Measurements from ENCODE around the gene CBLN1.

Gene CBLN1

DNA sequence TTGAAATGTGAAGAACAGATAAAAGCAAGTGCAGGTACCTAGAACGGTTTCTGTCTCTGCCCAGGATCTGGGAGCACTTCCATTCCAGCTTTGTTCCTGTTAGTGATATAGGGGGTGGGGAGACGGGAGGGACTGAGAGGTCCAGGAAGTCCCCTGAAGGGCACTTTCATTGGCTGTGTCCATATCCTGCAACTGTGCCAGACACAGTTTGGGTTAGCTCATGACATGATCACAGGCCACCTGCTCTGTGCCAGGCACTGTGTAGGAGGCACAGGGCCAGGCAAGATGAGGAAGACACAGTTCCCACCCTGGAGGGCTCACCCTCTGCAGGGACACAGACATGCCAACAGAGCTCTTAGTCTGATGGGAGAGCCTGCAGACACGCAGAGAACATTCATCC lies 7.9 kb downstream of the CBLN1 start:
- Histone ChIP-seq H3K4me1 (ENCODE audit: insufficient read depth, low read length, poor library complexity, severe bottlenecking) (no peaks in the 10 kb centered on the region), H3F3A (ENCODE audit: low read depth) (no peaks in the 10 kb centered on the region), H3K4me3 (ENCODE audit: low read length, poor library complexity, severe bottlenecking) (no peak overlapping the region), H3K9me3 (ENCODE audit: insufficient read depth, low read depth, low read length) (no peaks in the 10 kb centered on the region; the same call in 1 of the 2 replicates), H3K9me2 (replicated peaks; ENCODE audit: low read depth, low read length) (no peaks in the 10 kb centered on the region), H4K20me1 (ENCODE audit: insufficient read depth, low read length, poor library complexity, severe bottlenecking) (no peaks in the 10 kb centered on the region), H3K79me2 (ENCODE audit: insufficient read depth, low read length) (no peaks in the 10 kb centered on the region), H2AFZ (ENCODE audit: low read length) (no peak overlapping the region), H3K27me3 (ENCODE audit: insufficient read depth, low read length, poor library complexity, severe bottlenecking) (no peaks in the 10 kb centered on the region), H3K36me3 (ENCODE audit: insufficient read depth, low read length) (no peaks in the 10 kb centered on the region), H3K4me2 (ENCODE audit: low read depth, low read length, poor library complexity, severe bottlenecking) (no peak overlapping the region), H3K9ac (ENCODE audit: low read depth, low read length, poor library complexity, severe bottlenecking) (no peak overlapping the region)
- TF ChIP-seq, protein P1, sequence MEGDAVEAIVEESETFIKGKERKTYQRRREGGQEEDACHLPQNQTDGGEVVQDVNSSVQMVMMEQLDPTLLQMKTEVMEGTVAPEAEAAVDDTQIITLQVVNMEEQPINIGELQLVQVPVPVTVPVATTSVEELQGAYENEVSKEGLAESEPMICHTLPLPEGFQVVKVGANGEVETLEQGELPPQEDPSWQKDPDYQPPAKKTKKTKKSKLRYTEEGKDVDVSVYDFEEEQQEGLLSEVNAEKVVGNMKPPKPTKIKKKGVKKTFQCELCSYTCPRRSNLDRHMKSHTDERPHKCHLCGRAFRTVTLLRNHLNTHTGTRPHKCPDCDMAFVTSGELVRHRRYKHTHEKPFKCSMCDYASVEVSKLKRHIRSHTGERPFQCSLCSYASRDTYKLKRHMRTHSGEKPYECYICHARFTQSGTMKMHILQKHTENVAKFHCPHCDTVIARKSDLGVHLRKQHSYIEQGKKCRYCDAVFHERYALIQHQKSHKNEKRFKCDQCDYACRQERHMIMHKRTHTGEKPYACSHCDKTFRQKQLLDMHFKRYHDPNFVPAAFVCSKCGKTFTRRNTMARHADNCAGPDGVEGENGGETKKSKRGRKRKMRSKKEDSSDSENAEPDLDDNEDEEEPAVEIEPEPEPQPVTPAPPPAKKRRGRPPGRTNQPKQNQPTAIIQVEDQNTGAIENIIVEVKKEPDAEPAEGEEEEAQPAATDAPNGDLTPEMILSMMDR (conservative IDR thresholded peaks at IDR 0.05; ENCODE audit: low read length), result no peak
- no peak for TF ChIP-seq EZH2phosphoT487 (IDR thresholded peaks at IDR 0.05; ENCODE audit: borderline replicate concordance)

DNA sequence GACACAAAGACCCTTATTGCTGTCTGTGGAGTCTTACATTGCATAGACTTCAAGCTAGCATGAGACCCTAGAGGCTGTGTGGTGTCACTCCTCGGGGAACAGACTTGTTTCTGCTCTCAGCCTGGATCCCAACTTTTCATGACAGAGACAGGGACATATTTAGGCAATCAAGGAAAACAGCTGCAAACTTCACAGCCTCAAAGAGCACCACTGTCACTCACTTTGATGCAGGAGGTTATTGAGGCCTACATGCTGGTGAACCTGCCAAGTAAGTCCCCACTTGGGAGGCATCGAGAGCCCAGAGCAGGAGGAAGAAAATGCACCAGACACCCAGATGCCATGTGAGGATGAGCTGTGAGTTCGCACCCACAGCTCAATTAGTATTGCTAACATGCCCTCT lies 10.3 kb downstream of the CBLN1 start:
- Histone ChIP-seq H3K9me2 (replicated peaks; ENCODE audit: low read depth, low read length) (no peaks in the 10 kb centered on the region), H3K9me3 (ENCODE audit: insufficient read depth, low read depth, low read length) (no peaks in the 10 kb centered on the region; the same call in 1 of the 2 replicates), H3F3A (ENCODE audit: low read depth) (no peaks in the 10 kb centered on the region), H3K4me3 (ENCODE audit: low read length, poor library complexity, severe bottlenecking) (no peak overlapping the region), H3K36me3 (ENCODE audit: insufficient read depth, low read length) (no peaks in the 10 kb centered on the region), H3K9ac (ENCODE audit: low read depth, low read length, poor library complexity, severe bottlenecking) (no peak overlapping the region), H3K4me2 (ENCODE audit: low read depth, low read length, poor library complexity, severe bottlenecking) (no peak overlapping the region), H4K20me1 (ENCODE audit: insufficient read depth, low read length, poor library complexity, severe bottlenecking) (no peaks in the 10 kb centered on the region), H3K4me1 (ENCODE audit: insufficient read depth, low read length, poor library complexity, severe bottlenecking) (no peaks in the 10 kb centered on the region), H3K79me2 (ENCODE audit: insufficient read depth, low read length) (no peaks in the 10 kb centered on the region), H3K27me3 (ENCODE audit: insufficient read depth, low read length, poor library complexity, severe bottlenecking) (no peaks in the 10 kb centered on the region), H2AFZ (ENCODE audit: low read length) (no peak overlapping the region)
- TF ChIP-seq, protein P1 (conservative IDR thresholded peaks at IDR 0.05; ENCODE audit: low read length), result no peak
- TF ChIP-seq EZH2phosphoT487 (IDR thresholded peaks at IDR 0.05; ENCODE audit: borderline replicate concordance), result no peak

DNA sequence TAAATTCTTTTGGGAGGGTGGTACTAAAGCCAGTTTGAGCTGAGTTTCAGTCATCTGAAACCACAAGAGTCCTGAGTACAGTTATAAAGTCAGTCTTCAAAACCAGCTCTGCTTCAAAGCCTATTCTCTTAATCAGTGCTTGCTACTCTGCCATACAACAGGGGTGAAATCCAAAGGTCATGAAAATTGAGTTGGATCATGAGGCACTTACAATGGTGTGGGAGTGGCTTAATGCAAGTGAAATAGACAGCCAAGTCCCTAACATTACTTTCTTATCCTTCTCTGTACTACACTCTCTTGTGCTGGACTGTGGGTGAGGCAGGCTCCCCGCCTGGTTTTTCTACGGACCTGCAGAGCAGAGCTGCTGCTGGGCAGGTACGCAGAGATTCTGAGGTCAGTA lies 12.4 kb downstream of the CBLN1 start:
- H2AFZ ChIP-seq (ENCODE audit: low read length), result no peak overlapping the region
- no peaks in the 10 kb centered on the region for H3F3A ChIP-seq (ENCODE audit: low read depth)
- no peaks in the 10 kb centered on the region for H3K79me2 ChIP-seq (ENCODE audit: insufficient read depth, low read length)
- no peaks in the 10 kb centered on the region for H3K4me1 ChIP-seq (ENCODE audit: insufficient read depth, low read length, poor library complexity, severe bottlenecking)
- no peaks in the 10 kb centered on the region for H4K20me1 ChIP-seq (ENCODE audit: insufficient read depth, low read length, poor library complexity, severe bottlenecking)
- H3K4me3 ChIP-seq (ENCODE audit: low read length, poor library complexity, severe bottlenecking), result no peak overlapping the region
- H3K4me2 ChIP-seq (ENCODE audit: low read depth, low read length, poor library complexity, severe bottlenecking), result no peak overlapping the region
- no peaks in the 10 kb centered on the region for H3K27me3 ChIP-seq (ENCODE audit: insufficient read depth, low read length, poor library complexity, severe bottlenecking)
- H3K36me3 ChIP-seq (ENCODE audit: insufficient read depth, low read length), result no peaks in the 10 kb centered on the region
- TF ChIP-seq, protein P1 (conservative IDR thresholded peaks at IDR 0.05; ENCODE audit: low read length), result no peak
- TF ChIP-seq EZH2phosphoT487 (IDR thresholded peaks at IDR 0.05; ENCODE audit: borderline replicate concordance), result no peak
- H3K9ac ChIP-seq (ENCODE audit: low read depth, low read length, poor library complexity, severe bottlenecking), result no peak overlapping the region
- no peaks in the 10 kb centered on the region for H3K9me3 ChIP-seq (ENCODE audit: insufficient read depth, low read depth, low read length)
- no peaks in the 10 kb centered on the region for H3K9me2 ChIP-seq (replicated peaks; ENCODE audit: low read depth, low read length)

All from Loucy (cell line).